GM13976 (cell line): ENCODE data around the gene GRID1.

ENCODE experiments used
- DNase-seq: peaks from one replicate; pipeline ENCODE4 v3.0.0; 2012; ENCODE audit warnings: low spot score
- in situ Hi-C: fragments of 300-500 bp; cut with MboI; formaldehyde crosslinking; loops from one replicate; pipeline ENCODE4 v1.12.0; 2022; ENCODE audit warnings: low sequenced_read_pairs, mixed read lengths, inconsistent platforms; ENCODE audit not compliant: unreplicated experiment
- TF ChIP-seq, protein P1 (sequence below): IDR thresholded peaks from 2 replicates; pipeline ENCODE4 v1.5.1; 2012; ENCODE audit warnings: borderline replicate concordance, mild to moderate bottlenecking; ENCODE audit not compliant: insufficient read depth; ENCODE audit errors: extremely low read depth, missing control alignments, control extremely low read depth

The GRID1 gene

DNA sequence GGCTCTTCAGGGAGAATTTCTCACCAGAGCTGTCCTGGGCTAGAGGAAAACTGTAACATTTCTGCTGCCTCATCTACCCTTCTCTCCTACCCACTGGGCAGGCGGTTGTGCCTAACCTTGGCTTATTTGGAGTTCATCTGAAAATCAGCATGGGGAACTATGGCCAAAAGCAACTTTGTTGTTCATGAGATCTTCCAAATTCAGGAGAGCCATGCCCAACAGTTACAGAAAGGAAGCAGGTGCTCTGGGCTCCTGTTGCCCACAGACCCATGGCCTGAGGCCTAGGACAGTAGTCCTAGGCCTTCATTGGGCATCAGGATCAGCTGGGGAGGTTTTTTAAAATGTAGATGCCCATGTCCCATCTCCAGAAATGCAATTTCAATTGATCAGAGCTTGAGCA, 85.2 kb downstream of the GRID1 start:
- no peak for DNase-seq
- in situ Hi-C loops = no loop called here
- TF ChIP-seq, protein P1, sequence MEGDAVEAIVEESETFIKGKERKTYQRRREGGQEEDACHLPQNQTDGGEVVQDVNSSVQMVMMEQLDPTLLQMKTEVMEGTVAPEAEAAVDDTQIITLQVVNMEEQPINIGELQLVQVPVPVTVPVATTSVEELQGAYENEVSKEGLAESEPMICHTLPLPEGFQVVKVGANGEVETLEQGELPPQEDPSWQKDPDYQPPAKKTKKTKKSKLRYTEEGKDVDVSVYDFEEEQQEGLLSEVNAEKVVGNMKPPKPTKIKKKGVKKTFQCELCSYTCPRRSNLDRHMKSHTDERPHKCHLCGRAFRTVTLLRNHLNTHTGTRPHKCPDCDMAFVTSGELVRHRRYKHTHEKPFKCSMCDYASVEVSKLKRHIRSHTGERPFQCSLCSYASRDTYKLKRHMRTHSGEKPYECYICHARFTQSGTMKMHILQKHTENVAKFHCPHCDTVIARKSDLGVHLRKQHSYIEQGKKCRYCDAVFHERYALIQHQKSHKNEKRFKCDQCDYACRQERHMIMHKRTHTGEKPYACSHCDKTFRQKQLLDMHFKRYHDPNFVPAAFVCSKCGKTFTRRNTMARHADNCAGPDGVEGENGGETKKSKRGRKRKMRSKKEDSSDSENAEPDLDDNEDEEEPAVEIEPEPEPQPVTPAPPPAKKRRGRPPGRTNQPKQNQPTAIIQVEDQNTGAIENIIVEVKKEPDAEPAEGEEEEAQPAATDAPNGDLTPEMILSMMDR = no peak

DNA sequence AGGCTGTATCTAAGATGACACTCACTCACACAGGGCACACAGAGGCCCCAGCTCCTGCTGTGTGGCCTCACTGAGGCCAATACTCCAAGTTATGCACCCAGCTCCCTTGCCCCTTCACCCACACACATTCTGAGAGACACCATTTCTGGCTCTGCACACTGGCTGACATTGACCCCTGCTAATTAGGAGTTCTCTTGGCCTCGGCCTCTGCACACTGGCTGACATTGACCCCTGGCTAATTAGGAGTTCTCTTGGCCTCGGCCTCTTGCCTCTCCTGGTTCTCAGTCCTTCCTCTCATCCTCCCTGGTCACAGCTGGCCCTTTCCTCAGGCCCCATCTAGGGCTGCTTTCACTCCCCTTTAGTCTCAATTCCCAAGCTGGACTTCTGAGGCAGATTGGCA, 97.3 kb downstream of the GRID1 start:
- in situ Hi-C loops = no loop called here
- no peak for DNase-seq
- TF ChIP-seq, protein P1 = no peak

DNA sequence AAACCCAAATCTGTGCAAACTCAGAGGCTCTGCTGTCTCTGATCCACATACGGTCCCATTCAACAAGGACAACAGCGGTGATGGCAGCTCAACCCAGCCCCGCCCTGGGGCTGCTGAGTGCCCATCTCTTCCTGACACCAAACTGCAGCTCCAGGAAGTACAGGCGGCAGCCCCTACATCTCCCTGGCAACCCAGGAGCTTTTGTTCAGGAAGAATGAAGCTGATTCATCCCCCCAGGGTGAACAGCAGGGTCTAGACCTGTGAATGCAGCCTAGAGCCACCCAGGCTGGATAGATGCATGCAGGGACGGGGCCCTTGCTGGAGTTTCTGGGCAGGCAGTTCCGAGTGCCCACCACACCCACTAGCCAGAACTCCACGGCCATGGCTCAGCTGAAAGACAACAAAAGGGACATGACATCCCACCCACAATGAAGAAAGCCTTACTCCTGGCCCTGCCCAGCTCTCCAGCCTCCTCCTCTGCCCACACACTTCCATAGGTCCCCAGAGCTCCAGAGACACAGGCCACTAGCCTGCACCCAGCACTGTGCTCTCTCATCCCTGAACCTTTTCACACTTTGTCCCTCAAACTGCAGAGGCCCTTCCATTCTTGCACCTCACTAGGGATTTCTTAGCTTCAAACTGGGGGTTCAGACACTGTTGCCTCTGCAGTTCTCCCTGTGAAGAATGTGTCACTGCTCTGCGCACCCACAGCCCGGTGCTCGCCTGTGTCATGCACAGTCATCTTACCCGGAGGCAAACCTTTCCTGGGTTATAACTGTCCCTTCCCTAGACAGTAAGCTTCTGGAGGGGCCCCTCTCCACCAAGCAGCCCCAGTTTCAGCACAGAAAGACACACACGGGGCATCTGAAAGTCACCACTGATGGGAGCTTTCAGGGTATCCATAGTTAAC, 99.1 kb downstream of the GRID1 start:
- TF ChIP-seq, protein P1 = no peak
- in situ Hi-C loops = no loop called here
- DNase-seq = no peak

DNA sequence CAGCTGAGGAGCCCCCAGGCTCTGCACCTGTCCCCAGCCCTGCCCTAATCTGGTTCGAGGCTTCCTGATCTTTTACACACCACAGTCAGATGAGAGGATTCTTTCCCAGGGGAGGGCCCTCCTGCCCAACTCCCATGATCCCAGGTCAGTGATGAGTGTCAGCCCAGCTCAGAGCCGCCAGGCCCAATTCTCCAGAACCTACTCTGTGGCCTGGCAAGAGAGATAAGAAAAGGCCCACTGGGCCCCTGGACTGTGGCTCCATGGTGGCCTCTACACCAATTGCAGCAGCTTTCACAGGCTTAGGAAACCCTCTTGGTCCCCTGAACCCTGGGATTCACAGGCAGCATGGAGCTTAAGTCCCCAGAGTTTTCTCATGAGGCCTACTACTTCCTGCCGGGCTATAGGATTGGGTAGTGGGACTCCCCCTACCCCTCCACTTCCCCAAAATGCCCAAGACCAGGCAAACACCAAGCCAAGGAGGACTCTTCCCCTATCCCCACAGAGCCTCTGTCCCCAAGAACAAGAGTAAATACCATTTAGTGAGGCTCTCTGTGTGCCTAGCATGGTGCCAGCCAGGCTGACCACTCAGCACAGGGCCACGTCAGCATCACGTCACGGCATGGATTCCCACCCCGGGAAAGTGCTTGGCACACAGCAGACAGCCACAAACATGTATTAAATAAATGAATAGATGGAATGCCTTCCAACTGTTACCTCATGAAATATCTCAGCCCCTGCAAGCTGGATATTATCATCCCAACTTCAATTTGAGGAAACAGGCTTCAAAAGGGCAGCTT, 100.0 kb downstream of the GRID1 start:
- TF ChIP-seq, protein P1 = no peak
- in situ Hi-C loops = no loop called here
- no peak for DNase-seq

DNA sequence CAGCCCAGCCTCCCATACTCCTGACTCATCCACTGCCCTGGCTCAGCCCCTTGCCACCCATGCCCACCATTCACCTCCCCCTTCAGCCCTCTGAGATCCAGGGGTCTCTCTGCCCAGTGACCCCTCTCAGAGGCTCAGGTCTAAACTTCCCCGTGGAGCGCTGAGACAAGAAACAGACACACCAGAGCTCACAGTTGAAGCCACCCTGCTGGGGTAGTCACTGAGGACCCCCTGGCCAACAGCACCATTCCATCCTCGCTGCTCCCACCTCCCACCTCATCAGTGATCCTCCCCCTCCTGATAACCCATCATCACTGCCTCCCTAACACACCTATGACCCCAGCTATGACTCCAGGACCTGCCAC, 100.7 kb downstream of the GRID1 start:
- no peak for DNase-seq
- TF ChIP-seq, protein P1 = no peak
- in situ Hi-C loops = no loop called here

DNA sequence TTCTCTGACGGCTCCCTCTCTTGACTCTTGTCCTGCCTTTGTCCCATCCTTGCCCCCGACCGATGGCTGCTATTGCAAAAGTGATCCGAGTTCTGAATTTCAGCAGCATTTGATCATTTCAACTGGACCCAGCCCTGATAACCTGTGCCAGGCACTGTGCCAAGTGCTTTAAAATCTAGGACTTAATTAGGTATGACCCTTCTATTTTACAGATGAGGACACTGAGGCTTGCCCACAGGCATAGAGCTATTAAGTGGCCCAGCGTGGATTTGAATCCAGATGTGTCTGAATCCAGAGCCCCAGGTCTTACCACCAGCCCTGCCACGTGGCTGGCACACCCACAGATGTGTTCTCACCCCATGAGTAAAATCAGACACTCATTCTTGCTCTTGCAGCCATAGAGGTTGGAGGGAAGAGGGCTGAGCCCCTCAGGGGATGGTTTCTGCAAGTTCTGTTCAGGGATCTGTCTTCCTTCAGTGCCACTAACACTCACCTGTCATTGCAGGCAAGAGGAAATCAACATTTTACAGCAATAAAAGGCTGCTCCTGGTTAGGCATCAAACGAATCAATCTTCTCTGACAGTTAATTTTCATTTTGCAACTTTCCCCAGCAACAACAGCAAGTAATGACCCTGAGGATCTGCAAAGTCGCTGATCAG, 101.2 kb downstream of the GRID1 start:
- in situ Hi-C loops = no loop called here
- DNase-seq = no peak

More for the DNA sequence above, 101.2 kb downstream of the GRID1 start:
- TF ChIP-seq, protein P1 = no peak
